ENCODE measurements around the gene MASP1. TPM values are rescaled to one million over a fixed set of nuclear protein-coding genes. Genes with fewer than 3 reads are reported as not detected.

MASP1 gene
- total RNA-seq, 1 experiment from 2014 or later, result not detected

GRCh38 chr3:187276397-187277128 lies 15.0 kb downstream of the MASP1 start:
- ATAC-seq (no peak), DNase-seq (ENCODE audit: low read depth, low spot score) (no peak)
- intact Hi-C loops (cut with micrococcal nuclease; ENCODE audit: unreplicated experiment) (no loop called here), in situ Hi-C loops (cut with HindIII; ENCODE audit: low pct_unique_long_range_greater_than_20kb, low sequenced_read_pairs) (no loop called here)
- Histone ChIP-seq H3K9me3 (ENCODE audit: control insufficient read depth, insufficient read depth, low read depth, low read length) (no peaks in the 10 kb centered on the region), H3K27me3 (ENCODE audit: control insufficient read depth, insufficient read depth, low read length) (peaks cover 17% of the 10 kb centered on the region; the same call in 1 of the 2 replicates), H3K27ac (ENCODE audit: low read length) (no peak overlapping the region), H3K36me3 (ENCODE audit: control insufficient read depth, insufficient read depth, low read length) (no peaks in the 10 kb centered on the region), H3K4me3 (ENCODE audit: low read depth in 2 of 2, low read length in 2 of 2) (no peak overlapping the region), H3K4me1 (ENCODE audit: control insufficient read depth, insufficient read depth, low read length) (no peaks in the 10 kb centered on the region)
- TF ChIP-seq SIN3A (IDR thresholded peaks at IDR 0.05; ENCODE audit: borderline replicate concordance, insufficient read depth, low read depth, low read length) (no peak), POLR2AphosphoS5 (IDR thresholded peaks at IDR 0.05; ENCODE audit: low read depth, low read length) (no peak), TCF7L2 (IDR thresholded peaks at IDR 0.05; ENCODE audit: low read depth, low read length) (no peak)
- TF ChIP-seq, protein P1, sequence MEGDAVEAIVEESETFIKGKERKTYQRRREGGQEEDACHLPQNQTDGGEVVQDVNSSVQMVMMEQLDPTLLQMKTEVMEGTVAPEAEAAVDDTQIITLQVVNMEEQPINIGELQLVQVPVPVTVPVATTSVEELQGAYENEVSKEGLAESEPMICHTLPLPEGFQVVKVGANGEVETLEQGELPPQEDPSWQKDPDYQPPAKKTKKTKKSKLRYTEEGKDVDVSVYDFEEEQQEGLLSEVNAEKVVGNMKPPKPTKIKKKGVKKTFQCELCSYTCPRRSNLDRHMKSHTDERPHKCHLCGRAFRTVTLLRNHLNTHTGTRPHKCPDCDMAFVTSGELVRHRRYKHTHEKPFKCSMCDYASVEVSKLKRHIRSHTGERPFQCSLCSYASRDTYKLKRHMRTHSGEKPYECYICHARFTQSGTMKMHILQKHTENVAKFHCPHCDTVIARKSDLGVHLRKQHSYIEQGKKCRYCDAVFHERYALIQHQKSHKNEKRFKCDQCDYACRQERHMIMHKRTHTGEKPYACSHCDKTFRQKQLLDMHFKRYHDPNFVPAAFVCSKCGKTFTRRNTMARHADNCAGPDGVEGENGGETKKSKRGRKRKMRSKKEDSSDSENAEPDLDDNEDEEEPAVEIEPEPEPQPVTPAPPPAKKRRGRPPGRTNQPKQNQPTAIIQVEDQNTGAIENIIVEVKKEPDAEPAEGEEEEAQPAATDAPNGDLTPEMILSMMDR (IDR thresholded peaks at IDR 0.05), result no peak
- TF ChIP-seq, protein P2, sequence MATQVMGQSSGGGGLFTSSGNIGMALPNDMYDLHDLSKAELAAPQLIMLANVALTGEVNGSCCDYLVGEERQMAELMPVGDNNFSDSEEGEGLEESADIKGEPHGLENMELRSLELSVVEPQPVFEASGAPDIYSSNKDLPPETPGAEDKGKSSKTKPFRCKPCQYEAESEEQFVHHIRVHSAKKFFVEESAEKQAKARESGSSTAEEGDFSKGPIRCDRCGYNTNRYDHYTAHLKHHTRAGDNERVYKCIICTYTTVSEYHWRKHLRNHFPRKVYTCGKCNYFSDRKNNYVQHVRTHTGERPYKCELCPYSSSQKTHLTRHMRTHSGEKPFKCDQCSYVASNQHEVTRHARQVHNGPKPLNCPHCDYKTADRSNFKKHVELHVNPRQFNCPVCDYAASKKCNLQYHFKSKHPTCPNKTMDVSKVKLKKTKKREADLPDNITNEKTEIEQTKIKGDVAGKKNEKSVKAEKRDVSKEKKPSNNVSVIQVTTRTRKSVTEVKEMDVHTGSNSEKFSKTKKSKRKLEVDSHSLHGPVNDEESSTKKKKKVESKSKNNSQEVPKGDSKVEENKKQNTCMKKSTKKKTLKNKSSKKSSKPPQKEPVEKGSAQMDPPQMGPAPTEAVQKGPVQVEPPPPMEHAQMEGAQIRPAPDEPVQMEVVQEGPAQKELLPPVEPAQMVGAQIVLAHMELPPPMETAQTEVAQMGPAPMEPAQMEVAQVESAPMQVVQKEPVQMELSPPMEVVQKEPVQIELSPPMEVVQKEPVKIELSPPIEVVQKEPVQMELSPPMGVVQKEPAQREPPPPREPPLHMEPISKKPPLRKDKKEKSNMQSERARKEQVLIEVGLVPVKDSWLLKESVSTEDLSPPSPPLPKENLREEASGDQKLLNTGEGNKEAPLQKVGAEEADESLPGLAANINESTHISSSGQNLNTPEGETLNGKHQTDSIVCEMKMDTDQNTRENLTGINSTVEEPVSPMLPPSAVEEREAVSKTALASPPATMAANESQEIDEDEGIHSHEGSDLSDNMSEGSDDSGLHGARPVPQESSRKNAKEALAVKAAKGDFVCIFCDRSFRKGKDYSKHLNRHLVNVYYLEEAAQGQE (IDR thresholded peaks at IDR 0.05; ENCODE audit: insufficient read depth in 1 of 2, low read depth in 2 of 2, low read length in 1 of 2), result no peak
- CTCF ChIA-PET, result no interaction called here
- no TSS peak for BruUV-seq (replicated peaks)
- POLR2A ChIA-PET, result no interaction called here

GRCh38 chr3:187274977-187275338 lies 16.6 kb downstream of the MASP1 start:
- in situ Hi-C loops (cut with HindIII; ENCODE audit: low pct_unique_long_range_greater_than_20kb, low sequenced_read_pairs) (no loop called here), intact Hi-C loops (cut with micrococcal nuclease; ENCODE audit: unreplicated experiment) (no loop called here)
- ATAC-seq (0 out of 2 replicates have a peak, but pooled peaks have one; percentile 38), DNase-seq (ENCODE audit: low read depth, low spot score) (no peak)
- ChIA-PET CTCF (no interaction called here), POLR2A (no interaction called here)
- 0 out of 2 replicates have a peak, but pooled peaks cover 2% of the 10 kb centered on the region for H3K9me3 ChIP-seq (ENCODE audit: control insufficient read depth, insufficient read depth, low read depth, low read length)
- H3K4me1 ChIP-seq (ENCODE audit: control insufficient read depth, insufficient read depth, low read length), result no peaks in the 10 kb centered on the region
- no peak overlapping the region for H3K27ac ChIP-seq (ENCODE audit: low read length)
- H3K27me3 ChIP-seq (ENCODE audit: control insufficient read depth, insufficient read depth, low read length), result peaks cover 16% of the 10 kb centered on the region; the same call in 1 of the 2 replicates
- no peak overlapping the region for H3K4me3 ChIP-seq (ENCODE audit: low read depth in 2 of 2, low read length in 2 of 2)
- no TSS peak for BruUV-seq (replicated peaks)
- TF ChIP-seq, protein P2 (IDR thresholded peaks at IDR 0.05; ENCODE audit: insufficient read depth in 1 of 2, low read depth in 2 of 2, low read length in 1 of 2), result no peak
- TF ChIP-seq, protein P1 (IDR thresholded peaks at IDR 0.05), result no peak
- TF ChIP-seq SIN3A (IDR thresholded peaks at IDR 0.05; ENCODE audit: borderline replicate concordance, insufficient read depth, low read depth, low read length), result no peak
- no peak for TF ChIP-seq TCF7L2 (IDR thresholded peaks at IDR 0.05; ENCODE audit: low read depth, low read length)
- TF ChIP-seq POLR2AphosphoS5 (IDR thresholded peaks at IDR 0.05; ENCODE audit: low read depth, low read length), result no peak
- H3K36me3 ChIP-seq (ENCODE audit: control insufficient read depth, insufficient read depth, low read length), result no peaks in the 10 kb centered on the region
